COLO829 (cell line): ENCODE results near the gene PRR7.
A peak's percentile ranks its signal among the peaks of the same experiment; 100 is the strongest.

Source experiments
- DNase-seq: peaks from one replicate; pipeline ENCODE4 v3.0.0; 2012; ENCODE audit warnings: low spot score

Gene PRR7

DNA sequence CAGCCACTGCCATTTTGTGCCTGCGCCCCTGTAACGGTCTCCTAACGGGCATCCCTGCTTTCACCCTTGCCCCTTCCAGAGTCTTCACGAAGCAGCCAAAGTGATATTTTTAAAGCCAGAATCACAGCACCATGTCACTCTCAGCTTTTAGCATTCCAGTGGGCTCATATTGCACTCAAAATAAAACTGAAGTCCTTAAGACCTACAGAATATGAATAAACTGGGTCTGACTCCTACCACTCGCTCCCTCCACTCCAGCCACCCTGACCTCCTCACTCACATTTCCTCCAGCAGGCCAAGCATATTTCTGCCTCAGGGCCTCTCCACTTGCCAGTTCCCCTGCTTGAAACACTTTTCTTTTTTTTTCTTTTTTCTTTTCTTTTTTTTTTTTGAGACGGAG lies 53.2 kb downstream of the PRR7 start:
- no peak for DNase-seq

DNA sequence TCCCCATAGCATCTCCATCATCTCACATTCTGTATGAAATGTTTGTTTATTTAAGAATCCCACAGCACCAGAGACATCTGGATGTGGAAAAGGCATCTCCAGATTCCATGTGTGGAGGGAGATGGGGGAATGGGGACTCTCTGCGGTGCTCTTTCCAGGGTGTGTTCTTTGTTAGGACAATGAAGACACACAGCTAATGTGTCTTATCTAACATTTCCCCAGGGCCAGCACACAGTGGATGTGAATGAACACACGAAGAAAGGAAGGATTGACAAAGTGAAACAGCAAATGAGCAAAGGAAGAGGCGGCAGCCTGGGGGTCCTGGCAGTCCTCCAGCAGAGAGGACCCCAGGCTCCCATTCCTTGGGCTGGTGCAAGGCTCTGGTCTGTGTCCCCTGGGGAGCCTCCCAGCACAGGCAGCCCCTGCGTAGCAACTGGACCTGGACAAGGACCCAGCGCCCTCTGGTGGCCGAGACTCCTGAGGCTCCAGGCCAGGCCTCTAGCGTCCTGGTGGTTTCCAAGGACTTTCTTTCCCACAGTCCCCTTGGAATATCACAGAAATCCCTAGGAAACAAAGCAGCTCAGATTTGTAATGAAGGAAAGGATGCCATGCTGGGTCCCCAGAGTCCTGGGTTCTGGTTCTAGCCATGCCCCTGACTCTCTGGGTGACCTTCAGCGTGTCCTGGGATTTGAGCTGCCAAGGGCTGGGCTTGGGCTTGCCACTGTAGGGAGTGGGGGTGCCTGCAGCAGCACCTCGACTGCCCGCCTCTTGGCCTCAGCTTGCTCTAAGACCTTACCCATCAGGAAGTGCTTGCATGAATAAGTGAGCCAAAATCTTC lies 54.3 kb downstream of the PRR7 start:
- DNase-seq: peak; percentile 65

DNA sequence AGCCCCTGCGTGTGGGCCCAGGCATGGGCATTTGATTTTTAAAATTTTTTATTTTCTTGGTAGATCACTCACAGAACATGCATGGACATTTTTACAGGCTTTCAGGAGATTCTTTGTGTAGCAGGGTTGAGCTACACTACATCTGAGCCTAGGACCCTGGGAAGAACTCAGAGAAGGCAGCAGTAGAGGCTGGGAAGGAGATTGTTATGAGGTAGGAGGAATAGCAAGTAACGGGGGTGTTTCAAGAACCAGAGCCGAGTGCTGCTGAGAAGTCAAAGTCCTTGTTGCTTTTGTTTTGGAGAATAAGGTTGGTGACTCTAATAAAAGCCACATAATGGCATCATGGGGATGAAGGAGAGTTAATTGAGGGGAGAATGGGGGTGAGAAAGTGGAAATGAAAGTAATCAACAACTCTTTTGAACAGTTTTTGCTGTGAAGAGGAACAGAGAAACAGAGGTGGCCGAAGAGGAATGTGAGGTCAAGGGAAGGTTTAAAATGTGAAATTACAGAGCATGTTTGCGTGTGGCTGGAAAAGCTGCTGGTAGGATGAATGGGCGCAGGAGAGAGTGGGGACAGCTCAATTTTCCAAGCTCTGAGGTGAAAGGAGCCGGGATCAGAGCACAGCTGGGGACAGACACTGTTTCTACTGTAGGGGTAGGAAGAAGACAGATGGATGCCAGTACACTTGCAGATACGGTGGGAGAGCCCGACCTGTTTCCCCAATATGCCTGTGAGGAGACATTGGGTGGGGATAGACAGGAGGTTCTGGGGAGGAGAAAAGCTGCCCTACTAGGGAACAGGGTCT lies 55.5 kb downstream of the PRR7 start:
- DNase-seq: no peak

DNA sequence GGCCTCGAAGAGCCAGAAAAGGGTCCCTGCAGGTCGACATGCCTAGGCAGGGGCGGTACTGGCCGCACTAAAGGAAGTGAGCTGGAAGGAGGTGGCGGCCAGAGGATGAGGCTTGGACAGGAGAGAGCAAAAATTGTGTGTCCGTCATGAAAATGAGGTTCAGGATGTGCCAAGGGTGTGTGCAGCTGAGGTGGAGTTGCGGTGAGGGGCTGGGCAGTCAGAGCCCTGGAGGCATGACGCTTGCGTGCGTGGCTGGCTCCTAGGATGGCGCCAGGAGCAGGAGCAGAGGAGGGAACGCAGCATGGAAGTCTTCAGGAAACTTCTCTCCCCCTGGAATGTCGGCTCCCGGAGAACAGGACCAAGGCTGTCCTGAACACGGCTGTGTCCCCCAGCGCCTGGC lies 56.3 kb downstream of the PRR7 start:
- DNase-seq: no peak

DNA sequence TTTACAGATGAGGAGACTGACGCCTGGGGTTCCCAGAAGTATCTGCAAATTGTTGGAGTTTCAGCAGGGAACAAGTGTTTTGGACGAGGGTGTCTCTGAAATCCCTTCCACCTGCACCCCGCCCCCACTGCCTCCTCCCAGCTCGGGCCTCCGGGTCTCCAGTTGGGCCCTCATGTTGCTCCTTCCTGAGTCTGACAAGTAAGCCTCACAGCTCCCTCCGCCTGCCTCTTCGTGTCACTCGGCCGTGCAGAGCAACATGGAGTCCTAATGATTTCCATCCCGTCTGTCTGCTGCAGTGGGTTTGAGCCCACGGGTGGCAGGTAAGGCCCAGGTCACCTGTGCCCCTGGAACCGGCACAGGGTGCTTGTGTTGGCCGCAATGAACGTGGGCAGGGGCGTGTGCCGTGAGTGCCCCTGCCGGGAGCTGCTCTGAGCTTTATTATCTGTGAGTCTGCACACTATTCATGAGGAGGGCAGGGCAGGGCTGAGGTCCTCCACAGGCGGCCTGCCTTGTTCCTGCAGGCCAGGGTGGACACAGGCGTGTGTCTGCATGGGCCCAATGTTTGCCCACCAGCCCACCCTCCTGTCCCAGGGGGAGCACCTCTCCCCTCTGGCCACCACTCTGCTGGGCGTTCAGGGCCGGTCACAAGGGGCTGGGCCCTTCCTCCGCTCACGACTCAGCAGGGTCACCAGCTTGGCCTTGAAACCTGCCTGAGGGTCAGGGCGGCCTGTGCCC lies 56.9 kb downstream of the PRR7 start:
- DNase-seq: no peak

DNA sequence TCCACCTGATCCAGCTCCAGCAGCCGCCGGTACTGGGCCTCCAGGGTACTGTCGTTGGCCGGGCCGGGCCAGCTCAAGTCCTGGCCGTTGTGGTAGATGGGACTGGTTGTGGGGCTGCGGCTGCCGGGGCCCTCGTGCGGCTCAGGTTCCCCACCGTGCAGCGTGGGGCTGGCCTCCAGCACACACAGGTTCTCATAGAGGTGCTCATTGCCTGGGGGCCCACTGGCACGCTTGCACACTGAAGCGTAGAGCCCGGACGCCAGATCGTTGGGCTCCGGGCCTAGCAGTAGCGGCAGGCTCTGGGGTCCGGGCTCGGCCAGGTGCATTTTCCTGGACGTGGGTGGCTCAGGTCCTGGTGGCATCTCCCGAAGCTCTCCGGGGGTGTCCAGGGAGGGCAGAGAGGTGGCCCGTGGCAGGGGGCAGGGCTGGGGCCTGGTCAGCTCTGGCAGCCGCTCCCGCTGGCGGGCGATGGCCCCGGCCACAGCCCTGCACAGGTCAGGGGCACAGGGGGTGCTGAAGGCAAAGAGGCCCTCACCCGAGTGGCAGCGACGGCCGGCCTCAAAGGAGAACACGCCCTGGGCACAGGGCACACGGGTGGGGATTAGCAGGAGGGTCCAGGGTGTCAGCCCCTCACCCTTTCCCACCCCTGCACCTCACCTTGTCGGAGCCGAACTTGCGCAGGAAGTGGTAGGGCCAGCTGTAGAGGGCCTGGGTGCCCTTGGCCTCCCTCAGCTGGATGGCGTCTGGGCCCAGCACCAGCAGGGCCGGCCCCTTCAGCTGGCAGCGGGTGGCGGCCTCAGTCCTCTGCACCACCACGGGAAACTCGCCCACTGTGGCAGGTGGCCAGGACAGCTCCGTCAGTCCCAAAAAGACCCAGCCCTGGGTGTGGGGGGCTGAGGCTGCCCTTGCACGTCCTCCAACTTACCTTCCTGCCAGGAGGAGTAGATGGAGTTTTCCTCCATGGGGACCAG lies 57.8 kb downstream of the PRR7 start:
- DNase-seq: no peak

DNA sequence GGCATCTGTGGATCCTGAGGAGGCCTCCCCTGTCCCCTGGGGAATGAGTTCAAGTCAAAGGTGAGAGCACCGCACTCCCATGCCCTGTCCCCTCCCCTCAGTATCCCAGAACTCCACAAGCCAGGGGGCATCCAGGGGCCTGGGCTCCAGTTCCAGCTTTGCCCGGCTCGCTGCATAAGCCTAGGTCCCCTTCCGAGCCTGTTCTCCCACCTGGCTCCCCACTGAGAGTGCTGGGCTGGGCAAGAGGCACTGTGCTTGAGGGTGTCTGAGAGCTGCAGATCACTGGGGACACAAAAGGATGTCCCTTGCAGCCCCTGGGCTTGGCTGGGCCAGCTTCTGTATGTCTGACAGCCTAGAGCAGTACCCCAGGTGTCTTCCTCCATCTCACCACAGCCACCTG lies 58.5 kb downstream of the PRR7 start:
- DNase-seq: no peak
